GM20000 (cell line): ENCODE results near the gene OR2V2.
"Not testable (repeated sequence)": the region's sequence is repeated elsewhere in the genome, so short reads cannot be mapped to it uniquely, and the experiment has no call there.

Experiments used
- DNase-seq: peaks from one replicate; pipeline ENCODE4 v3.0.0; 2012; ENCODE audit warnings: low spot score
- TF ChIP-seq, protein P1 (sequence below): IDR thresholded peaks from 2 replicates; pipeline ENCODE4 v1.5.1; 2012; ENCODE audit warnings: mild to moderate bottlenecking, control low read depth; ENCODE audit errors: extremely low read depth, missing control alignments

Gene OR2V2, protein sequence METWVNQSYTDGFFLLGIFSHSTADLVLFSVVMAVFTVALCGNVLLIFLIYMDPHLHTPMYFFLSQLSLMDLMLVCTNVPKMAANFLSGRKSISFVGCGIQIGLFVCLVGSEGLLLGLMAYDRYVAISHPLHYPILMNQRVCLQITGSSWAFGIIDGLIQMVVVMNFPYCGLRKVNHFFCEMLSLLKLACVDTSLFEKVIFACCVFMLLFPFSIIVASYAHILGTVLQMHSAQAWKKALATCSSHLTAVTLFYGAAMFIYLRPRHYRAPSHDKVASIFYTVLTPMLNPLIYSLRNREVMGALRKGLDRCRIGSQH

GRCh38 chr5:181146927-181147636 lies at the start of gene OR2V2:
OR2V2 (plus strand) TSS chr5:181147586; CDS start chr5:181154943, 7,357 bp downstream.
- DNase-seq = not testable (repeated sequence)

DNA sequence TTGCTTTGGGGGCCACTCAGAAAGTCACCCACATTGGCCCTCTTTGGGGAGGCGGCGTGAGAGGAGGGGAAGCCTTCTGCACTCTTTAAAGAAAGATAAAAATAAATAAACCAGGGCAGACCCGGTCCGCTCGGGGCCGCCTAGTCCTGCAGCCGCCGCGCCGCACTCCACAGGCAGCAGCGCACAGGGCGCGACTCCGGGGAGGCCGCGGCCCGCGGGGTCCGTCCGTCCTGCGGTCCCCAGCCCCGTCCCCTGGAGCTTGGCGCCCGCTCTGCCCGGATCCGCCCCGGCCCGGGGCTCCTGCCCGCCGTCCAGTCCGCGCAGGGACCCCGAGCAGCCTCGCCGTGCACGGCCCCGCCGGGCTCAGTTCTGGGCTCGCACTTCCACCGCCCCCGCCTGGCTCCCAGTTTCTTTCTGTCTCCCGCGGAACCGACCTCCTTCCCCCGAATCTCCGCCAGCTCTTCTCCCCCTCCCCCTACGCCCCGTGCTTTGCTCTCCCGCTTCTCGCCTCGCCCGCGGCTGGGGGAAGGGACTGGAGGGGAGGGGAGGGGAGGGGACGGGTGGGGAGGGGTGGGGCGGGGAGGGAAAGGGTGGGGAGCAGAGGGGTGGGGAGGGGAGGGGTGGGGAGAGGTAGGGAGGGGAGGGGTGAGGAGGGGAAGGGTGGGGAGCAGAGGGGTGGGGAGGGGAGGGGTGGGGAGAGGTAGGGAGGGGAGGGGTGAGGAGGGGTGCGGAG lies 49.5 kb upstream of the OR2V2 start:
- not testable (repeated sequence) for DNase-seq

- DNase-seq = peak; percentile 27
Observed at GRCh38 chr5:181098762-181099601, 48.4 kb upstream of the OR2V2 start.

DNA sequence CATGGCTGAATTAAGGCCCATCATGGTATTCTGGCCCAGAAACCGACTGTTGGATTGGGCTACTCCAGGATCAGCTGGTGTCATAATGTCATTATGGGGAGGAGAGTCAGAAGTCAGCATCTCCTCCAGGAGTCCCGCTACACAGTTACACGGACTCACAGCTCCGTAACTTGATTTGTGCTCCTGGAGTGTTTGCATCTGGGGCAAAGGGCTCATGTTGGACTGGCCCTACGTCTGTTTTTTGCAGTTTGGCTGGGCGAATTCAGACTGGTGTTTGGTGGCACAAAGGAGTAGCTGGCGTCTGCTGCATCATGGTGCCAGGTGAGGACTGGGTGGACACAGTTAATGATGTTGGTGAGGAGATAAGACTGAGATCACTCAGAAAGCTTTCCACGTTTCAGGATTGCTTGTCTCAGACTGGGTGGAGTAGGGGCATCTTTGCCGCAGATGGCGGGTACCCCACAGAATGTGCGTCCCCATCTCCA lies 47.7 kb upstream of the OR2V2 start:
- no peak for DNase-seq
- TF ChIP-seq, protein P1, sequence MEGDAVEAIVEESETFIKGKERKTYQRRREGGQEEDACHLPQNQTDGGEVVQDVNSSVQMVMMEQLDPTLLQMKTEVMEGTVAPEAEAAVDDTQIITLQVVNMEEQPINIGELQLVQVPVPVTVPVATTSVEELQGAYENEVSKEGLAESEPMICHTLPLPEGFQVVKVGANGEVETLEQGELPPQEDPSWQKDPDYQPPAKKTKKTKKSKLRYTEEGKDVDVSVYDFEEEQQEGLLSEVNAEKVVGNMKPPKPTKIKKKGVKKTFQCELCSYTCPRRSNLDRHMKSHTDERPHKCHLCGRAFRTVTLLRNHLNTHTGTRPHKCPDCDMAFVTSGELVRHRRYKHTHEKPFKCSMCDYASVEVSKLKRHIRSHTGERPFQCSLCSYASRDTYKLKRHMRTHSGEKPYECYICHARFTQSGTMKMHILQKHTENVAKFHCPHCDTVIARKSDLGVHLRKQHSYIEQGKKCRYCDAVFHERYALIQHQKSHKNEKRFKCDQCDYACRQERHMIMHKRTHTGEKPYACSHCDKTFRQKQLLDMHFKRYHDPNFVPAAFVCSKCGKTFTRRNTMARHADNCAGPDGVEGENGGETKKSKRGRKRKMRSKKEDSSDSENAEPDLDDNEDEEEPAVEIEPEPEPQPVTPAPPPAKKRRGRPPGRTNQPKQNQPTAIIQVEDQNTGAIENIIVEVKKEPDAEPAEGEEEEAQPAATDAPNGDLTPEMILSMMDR = no peak

More at GRCh38 chr5:181098762-181099601, 48.4 kb upstream of the OR2V2 start:
- TF ChIP-seq, protein P1 = no peak

GRCh38 chr5:181100121-181100875 lies 47.1 kb upstream of the OR2V2 start:
- TF ChIP-seq, protein P1 = no peak
- DNase-seq = peak; percentile 20

DNA sequence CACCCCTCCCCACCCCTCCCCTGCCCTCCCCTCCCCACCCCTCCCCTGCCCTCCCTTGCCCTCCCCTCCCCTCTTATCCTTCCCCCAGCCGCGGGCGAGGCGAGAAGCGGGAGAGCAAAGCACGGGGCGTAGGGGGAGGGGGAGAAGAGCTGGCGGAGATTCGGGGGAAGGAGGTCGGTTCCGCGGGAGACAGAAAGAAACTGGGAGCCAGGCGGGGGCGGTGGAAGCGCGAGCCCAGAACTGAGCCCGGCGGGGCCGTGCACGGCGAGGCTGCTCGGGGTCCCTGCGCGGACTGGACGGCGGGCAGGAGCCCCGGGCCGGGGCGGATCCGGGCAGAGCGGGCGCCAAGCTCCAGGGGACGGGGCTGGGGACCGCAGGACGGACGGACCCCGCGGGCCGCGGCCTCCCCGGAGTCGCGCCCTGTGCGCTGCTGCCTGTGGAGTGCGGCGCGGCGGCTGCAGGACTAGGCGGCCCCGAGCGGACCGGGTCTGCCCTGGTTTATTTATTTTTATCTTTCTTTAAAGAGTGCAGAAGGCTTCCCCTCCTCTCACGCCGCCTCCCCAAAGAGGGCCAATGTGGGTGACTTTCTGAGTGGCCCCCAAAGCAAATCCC lies 46.2 kb upstream of the OR2V2 start:
- DNase-seq = not testable (repeated sequence)

- DNase-seq = not testable (repeated sequence)
Observed at GRCh38 chr5:181101930-181102674, 45.3 kb upstream of the OR2V2 start.

GRCh38 chr5:181104259-181104568 lies 43.2 kb upstream of the OR2V2 start:
- DNase-seq = not testable (repeated sequence)

- not testable (repeated sequence) for DNase-seq
Observed at GRCh38 chr5:181104606-181105390, 42.6 kb upstream of the OR2V2 start.
